SU-DHL-6 (cell line): ENCODE data around the gene KIF16B.

Experiments used
- H2AFZ ChIP-seq: fragments of 200-600 bp; sonication (generic); 2 replicates; pipeline ENCODE4 v1.6.1; 2014; ENCODE audit warnings: low read depth, mild to moderate bottlenecking, moderate library complexity, mixed read lengths, antibody characterized with exemption, low read length; ENCODE audit not compliant: severe bottlenecking
- H3F3A ChIP-seq: fragments of 200-600 bp; shearing (Covaris generic); 2 replicates; pipeline ENCODE4 v1.6.0; 2016; ENCODE audit warnings: antibody characterized with exemption, mild to moderate bottlenecking; ENCODE audit not compliant: insufficient read depth
- H3K27ac ChIP-seq: fragments of 200-600 bp; sonication (generic); 2 replicates; pipeline ENCODE4 v1.5.1; 2016; ENCODE audit warnings: low read depth, mild to moderate bottlenecking, low read length, moderate library complexity, mixed read lengths
- H3K27me3 ChIP-seq: fragments of 200-600 bp; sonication (generic), shearing (Covaris generic); 2 replicates; pipeline ENCODE4 v1.6.0; 2014; ENCODE audit warnings: mild to moderate bottlenecking, low read length
- H3K36me3 ChIP-seq: fragments of 200-600 bp; sonication (generic); 2 replicates; pipeline ENCODE4 v1.6.1; 2014; ENCODE audit warnings: mild to moderate bottlenecking, low read length, mixed read lengths
- H3K4me2 ChIP-seq: fragments of 300-600, 200-600 bp; shearing (Covaris generic), sonication (generic); 2 replicates; pipeline ENCODE4 v1.6.0; 2014; ENCODE audit warnings: low read length, low read depth, mild to moderate bottlenecking; ENCODE audit not compliant: poor library complexity, severe bottlenecking
- H3K4me3 ChIP-seq: fragments of 200-600 bp; sonication (generic); 2 replicates; pipeline ENCODE4 v1.5.1; 2014; ENCODE audit warnings: antibody characterized with exemption, low read length, mild to moderate bottlenecking, mixed read lengths; ENCODE audit not compliant: insufficient read depth, poor library complexity, severe bottlenecking
- H3K79me2 ChIP-seq: fragments of 200-600 bp; sonication (generic); 2 replicates; pipeline ENCODE4 v1.6.1; 2014; ENCODE audit warnings: mild to moderate bottlenecking, low read length, moderate library complexity; ENCODE audit not compliant: insufficient read depth
- H3K9ac ChIP-seq: fragments of 200-600 bp; sonication (generic); 2 replicates; pipeline ENCODE4 v1.7.0; 2014; ENCODE audit warnings: mild to moderate bottlenecking, low read length
- H3K9me2 ChIP-seq: fragments of 200-600 bp; sonication (generic); replicated peaks from 2 replicates; pipeline ENCODE4 v1.6.1; 2014; ENCODE audit warnings: low read length; ENCODE audit not compliant: insufficient read depth
- H3K9me3 ChIP-seq: fragments of 200-600 bp; sonication (generic); 2 replicates; pipeline ENCODE4 v1.6.1; 2014; ENCODE audit warnings: low read length, mixed read lengths; ENCODE audit not compliant: insufficient read depth
- H4K20me1 ChIP-seq: fragments of 200-600 bp; sonication (generic); 2 replicates; pipeline ENCODE4 v1.6.1; 2014; ENCODE audit warnings: low read depth, mild to moderate bottlenecking, antibody characterized with exemption, low read length, moderate library complexity, mixed read lengths
- EZH2phosphoT487 ChIP-seq: fragments of 200-600 bp; sonication (generic), shearing (Covaris generic); conservative IDR thresholded peaks from 2 replicates; pipeline ENCODE4 v1.6.1; 2018; ENCODE audit warnings: mild to moderate bottlenecking, antibody characterized with exemption, low read length, moderate library complexity, mixed read lengths
- TF ChIP-seq, protein P1 (sequence below): fragments of 200-600 bp; sonication (generic); IDR thresholded peaks from one replicate; pipeline ENCODE4 v1.5.1; 2017; ENCODE audit warnings: antibody characterized with exemption, mild to moderate bottlenecking, low read length, moderate library complexity; ENCODE audit not compliant: insufficient read depth, poor library complexity, severe bottlenecking

The KIF16B gene

DNA sequence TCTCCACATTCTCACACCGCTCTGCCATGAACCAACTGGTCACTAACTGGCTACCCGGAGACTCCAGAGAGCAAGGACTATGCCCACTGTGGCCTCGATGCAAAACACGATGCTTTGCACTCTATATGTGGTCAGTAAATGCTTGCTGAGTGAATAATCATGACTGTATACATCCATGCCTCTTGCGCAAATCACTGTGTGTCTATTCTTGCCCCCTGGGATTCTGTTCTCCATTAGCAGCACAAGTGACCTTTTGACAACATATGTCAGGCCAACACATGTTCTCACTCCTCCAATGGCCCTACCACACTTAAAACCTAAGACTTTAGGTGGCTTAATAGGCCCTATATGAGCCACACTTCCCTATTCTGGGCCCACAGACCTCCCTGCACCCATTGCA is 16.9 kb downstream of the KIF16B start:
- Histone ChIP-seq H3K9ac (no peak overlapping the region), H3K79me2 (0 out of 2 replicates have a peak, but pooled peaks cover 4% of the 10 kb centered on the region), H3F3A (no peaks in the 10 kb centered on the region), H4K20me1 (no peaks in the 10 kb centered on the region), H3K9me3 (no peaks in the 10 kb centered on the region), H2AFZ (no peak overlapping the region), H3K4me2 (no peak overlapping the region), H3K4me3 (no peak overlapping the region), H3K36me3 (no peaks in the 10 kb centered on the region), H3K27ac (no peak overlapping the region), H3K27me3 (no peaks in the 10 kb centered on the region), H3K9me2 (no peaks in the 10 kb centered on the region)
- no peak for TF ChIP-seq EZH2phosphoT487
- TF ChIP-seq, protein P1, sequence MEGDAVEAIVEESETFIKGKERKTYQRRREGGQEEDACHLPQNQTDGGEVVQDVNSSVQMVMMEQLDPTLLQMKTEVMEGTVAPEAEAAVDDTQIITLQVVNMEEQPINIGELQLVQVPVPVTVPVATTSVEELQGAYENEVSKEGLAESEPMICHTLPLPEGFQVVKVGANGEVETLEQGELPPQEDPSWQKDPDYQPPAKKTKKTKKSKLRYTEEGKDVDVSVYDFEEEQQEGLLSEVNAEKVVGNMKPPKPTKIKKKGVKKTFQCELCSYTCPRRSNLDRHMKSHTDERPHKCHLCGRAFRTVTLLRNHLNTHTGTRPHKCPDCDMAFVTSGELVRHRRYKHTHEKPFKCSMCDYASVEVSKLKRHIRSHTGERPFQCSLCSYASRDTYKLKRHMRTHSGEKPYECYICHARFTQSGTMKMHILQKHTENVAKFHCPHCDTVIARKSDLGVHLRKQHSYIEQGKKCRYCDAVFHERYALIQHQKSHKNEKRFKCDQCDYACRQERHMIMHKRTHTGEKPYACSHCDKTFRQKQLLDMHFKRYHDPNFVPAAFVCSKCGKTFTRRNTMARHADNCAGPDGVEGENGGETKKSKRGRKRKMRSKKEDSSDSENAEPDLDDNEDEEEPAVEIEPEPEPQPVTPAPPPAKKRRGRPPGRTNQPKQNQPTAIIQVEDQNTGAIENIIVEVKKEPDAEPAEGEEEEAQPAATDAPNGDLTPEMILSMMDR, result no peak

- Histone ChIP-seq H3K4me2 (no peak overlapping the region), H3K4me3 (no peak overlapping the region), H3K9ac (no peak overlapping the region), H3K27ac (no peak overlapping the region), H3K9me3 (no peaks in the 10 kb centered on the region), H2AFZ (no peak overlapping the region), H3K36me3 (no peaks in the 10 kb centered on the region), H3K79me2 (0 out of 2 replicates have a peak, but pooled peaks cover 4% of the 10 kb centered on the region), H3K27me3 (no peaks in the 10 kb centered on the region), H3F3A (no peaks in the 10 kb centered on the region), H4K20me1 (no peaks in the 10 kb centered on the region), H3K9me2 (no peaks in the 10 kb centered on the region)
- TF ChIP-seq EZH2phosphoT487, result no peak
- TF ChIP-seq, protein P1, result no peak
These were observed 17.5 kb downstream of the KIF16B start for GRCh38 chr20:16555754-16556153.

GRCh38 chr20:16554766-16555543 is 18.3 kb downstream of the KIF16B start:
- no peak overlapping the region for H3K9ac ChIP-seq
- H3K36me3 ChIP-seq, result no peaks in the 10 kb centered on the region
- H3K9me3 ChIP-seq, result no peaks in the 10 kb centered on the region
- H3F3A ChIP-seq, result no peaks in the 10 kb centered on the region
- H3K4me3 ChIP-seq, result no peak overlapping the region
- TF ChIP-seq, protein P1, result no peak
- no peak for TF ChIP-seq EZH2phosphoT487
- no peaks in the 10 kb centered on the region for H4K20me1 ChIP-seq
- no peak overlapping the region for H3K4me2 ChIP-seq
- H3K27me3 ChIP-seq, result no peaks in the 10 kb centered on the region
- no peaks in the 10 kb centered on the region for H3K9me2 ChIP-seq
- 0 out of 2 replicates have a peak, but pooled peaks cover 4% of the 10 kb centered on the region for H3K79me2 ChIP-seq
- no peak overlapping the region for H2AFZ ChIP-seq
- no peak overlapping the region for H3K27ac ChIP-seq
